K562 (cell line): ENCODE results near the gene MILR1. TPM values are rescaled to one million over a fixed set of nuclear protein-coding genes. Genes with fewer than 3 reads are reported as not detected.

Experiments used
- MAZ ChIP-seq, 2 experiments: fragments of 450-650 bp in 1 of 2; sonication (generic) in 1 of 2; formaldehyde crosslinking; IDR thresholded peaks in 1 of 2; conservative IDR thresholded peaks in 1 of 2; 2 replicates each; pipeline versions ENCODE4 v1.4.0 to v1.5.0; 2020; ENCODE audit warnings: mild to moderate bottlenecking in 1 of 2, missing genetic modification reagents in 1 of 2
- SIN3A ChIP-seq, 2 experiments: fragments of 150-350 bp in 1 of 2; IDR thresholded peaks; 2 replicates each; pipeline ENCODE4 v1.6.1; 2011 to 2016; ENCODE audit warnings: borderline replicate concordance in 2 of 2, low read depth in 2 of 2, low read length in 2 of 2, mild to moderate bottlenecking in 2 of 2, moderate library complexity in 2 of 2; ENCODE audit not compliant: control insufficient read depth in 1 of 2
- ZFX ChIP-seq: sonication (generic); formaldehyde crosslinking; IDR thresholded peaks from 2 replicates; pipeline ENCODE4 v1.8.0; 2022; ENCODE audit warnings: mild to moderate bottlenecking, missing genetic modification reagents, moderate library complexity
- ZNF175 ChIP-seq: fragments of 200-800 bp; sonication (Bioruptor generic); IDR thresholded peaks from 2 replicates; pipeline ENCODE4 v1.6.1; 2016; ENCODE audit warnings: low read depth, mild to moderate bottlenecking, missing genetic modification characterization, missing compliant biosample characterization
- polyA plus RNA-seq, 8 experiments: library from polyadenylated mRNA; depleted of rRNA in 4 of 8; stranded (reverse) in 5 of 8; unstranded in 3 of 8; fragments of >200 nt; fragmentation: Nextera tagmentation in 2 of 8; fragmentation: Illumina TruSeq in 1 of 8; extraction: Ambion mirVana in 2 of 8; extraction: Trizol in 1 of 8; gene quantifications; 2 replicates each; pipeline versions ENCODE4 v1.2.1 to v1.2.3, GENCODE V29; 2011 to 2014; ENCODE audit warnings: inconsistent platforms in 1 of 8, missing spikeins in 1 of 8
- total RNA-seq, 7 experiments: library from RNA; depleted of rRNA in 6 of 7; stranded (reverse); fragments of >200 nt in 6 of 7; fragmentation: Illumina TruSeq in 2 of 7; extraction: Trizol in 2 of 7; gene quantifications; 2 replicates each; pipeline versions ENCODE4 v1.2.1 to v1.2.3, GENCODE V29; 2011 to 2021; ENCODE audit warnings: low replicate concordance in 1 of 7
- TF ChIP-seq, protein P1 (sequence below): fragments of 250-450 bp; sonication (Bioruptor Pico); IDR thresholded peaks from 2 replicates; pipeline ENCODE4 v1.5.0; 2021; ENCODE audit warnings: mild to moderate bottlenecking, borderline replicate concordance
- TF ChIP-seq, protein P2 (sequence below): fragments of 450-650 bp; formaldehyde crosslinking; conservative IDR thresholded peaks from 2 replicates; pipeline ENCODE4 v1.4.0; 2022; ENCODE audit warnings: mild to moderate bottlenecking, missing genetic modification characterization
- TF ChIP-seq, protein P3 (sequence below): fragments of 200-800 bp; sonication (Bioruptor generic); IDR thresholded peaks from 2 replicates; pipeline ENCODE4 v1.6.1; 2017; ENCODE audit warnings: missing genetic modification characterization, missing compliant biosample characterization
- TF ChIP-seq, protein P4 (sequence below), 2 experiments: fragments of 450-650 bp; formaldehyde crosslinking in 1 of 2; IDR thresholded peaks; 2 replicates each; pipeline versions ENCODE4 v1.4.0 to v1.6.1; 2014 to 2020; ENCODE audit warnings: mild to moderate bottlenecking in 2 of 2, borderline replicate concordance in 1 of 2, low read depth in 1 of 2

MILR1 gene
- total and polyA plus RNA-seq, 9 of the 15 experiments (the other 6 are each of a cell fraction or from before 2014, with no cell fraction given), result 3.8 to 14.1 (median 7.1) TPM

DNA sequence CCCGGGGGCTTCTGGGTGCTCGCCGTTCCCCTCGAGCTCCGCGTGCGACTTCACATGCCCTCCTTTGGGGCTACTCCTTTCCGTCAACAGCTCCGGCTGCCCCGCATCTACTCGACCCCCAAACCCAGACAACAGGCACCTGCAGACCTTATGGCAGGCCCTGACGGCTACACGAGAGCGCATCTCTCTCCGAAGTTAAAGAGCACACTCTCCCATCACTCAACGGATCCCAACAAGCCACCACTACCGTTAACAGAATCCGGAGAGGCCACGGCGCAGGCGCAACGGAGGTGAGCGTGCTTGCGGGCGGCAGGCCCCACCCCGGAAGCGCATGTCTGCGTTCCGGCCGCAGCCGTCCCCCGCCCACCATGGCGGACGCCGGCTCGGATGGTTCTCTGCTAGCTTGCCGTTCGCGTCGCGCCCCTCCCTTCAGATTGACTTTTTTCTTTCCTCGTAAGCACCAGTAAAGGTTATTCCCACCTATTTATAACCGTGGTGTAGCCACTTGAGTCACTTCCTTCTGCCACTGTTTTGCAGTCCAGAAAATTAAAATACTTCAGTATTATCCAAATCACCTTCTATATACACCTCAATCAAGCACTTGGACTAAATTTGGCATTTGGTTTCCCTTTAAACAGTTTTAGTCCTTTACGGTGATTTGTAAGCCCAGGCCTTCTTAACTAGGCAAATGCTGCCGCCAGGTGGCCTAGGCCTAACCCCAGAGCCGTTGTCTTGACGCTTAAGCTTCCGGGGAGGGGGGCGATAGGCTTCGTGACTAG is 48.1 kb downstream of the MILR1 start, which contains the start of gene POLG2 (continued):
- TF ChIP-seq, protein P1, sequence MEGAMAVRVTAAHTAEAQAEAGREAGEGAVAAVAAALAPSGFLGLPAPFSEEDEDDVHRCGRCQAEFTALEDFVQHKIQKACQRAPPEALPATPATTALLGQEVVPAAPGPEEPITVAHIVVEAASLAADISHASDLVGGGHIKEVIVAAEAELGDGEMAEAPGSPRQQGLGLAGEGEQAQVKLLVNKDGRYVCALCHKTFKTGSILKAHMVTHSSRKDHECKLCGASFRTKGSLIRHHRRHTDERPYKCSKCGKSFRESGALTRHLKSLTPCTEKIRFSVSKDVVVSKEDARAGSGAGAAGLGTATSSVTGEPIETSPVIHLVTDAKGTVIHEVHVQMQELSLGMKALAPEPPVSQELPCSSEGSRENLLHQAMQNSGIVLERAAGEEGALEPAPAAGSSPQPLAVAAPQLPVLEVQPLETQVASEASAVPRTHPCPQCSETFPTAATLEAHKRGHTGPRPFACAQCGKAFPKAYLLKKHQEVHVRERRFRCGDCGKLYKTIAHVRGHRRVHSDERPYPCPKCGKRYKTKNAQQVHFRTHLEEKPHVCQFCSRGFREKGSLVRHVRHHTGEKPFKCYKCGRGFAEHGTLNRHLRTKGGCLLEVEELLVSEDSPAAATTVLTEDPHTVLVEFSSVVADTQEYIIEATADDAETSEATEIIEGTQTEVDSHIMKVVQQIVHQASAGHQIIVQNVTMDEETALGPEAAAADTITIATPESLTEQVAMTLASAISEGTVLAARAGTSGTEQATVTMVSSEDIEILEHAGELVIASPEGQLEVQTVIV, result no peak
- TF ChIP-seq ZNF175, result no peak
- peak; percentile 87 for TF ChIP-seq ZFX
- TF ChIP-seq, protein P2, sequence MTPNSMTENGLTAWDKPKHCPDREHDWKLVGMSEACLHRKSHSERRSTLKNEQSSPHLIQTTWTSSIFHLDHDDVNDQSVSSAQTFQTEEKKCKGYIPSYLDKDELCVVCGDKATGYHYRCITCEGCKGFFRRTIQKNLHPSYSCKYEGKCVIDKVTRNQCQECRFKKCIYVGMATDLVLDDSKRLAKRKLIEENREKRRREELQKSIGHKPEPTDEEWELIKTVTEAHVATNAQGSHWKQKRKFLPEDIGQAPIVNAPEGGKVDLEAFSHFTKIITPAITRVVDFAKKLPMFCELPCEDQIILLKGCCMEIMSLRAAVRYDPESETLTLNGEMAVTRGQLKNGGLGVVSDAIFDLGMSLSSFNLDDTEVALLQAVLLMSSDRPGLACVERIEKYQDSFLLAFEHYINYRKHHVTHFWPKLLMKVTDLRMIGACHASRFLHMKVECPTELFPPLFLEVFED (CRISPR knock-in tag), result peak; percentile 93; the same call in 1 of the 2 replicates
- TF ChIP-seq MAZ (CRISPR knock-in tag; conservative IDR thresholded peaks at IDR 0.05 in 1 of 2, IDR thresholded peaks at IDR 0.05 in 1 of 2), result peak; percentile 66 to 79; a peak in 2 of 4 replicates
- TF ChIP-seq, protein P3, sequence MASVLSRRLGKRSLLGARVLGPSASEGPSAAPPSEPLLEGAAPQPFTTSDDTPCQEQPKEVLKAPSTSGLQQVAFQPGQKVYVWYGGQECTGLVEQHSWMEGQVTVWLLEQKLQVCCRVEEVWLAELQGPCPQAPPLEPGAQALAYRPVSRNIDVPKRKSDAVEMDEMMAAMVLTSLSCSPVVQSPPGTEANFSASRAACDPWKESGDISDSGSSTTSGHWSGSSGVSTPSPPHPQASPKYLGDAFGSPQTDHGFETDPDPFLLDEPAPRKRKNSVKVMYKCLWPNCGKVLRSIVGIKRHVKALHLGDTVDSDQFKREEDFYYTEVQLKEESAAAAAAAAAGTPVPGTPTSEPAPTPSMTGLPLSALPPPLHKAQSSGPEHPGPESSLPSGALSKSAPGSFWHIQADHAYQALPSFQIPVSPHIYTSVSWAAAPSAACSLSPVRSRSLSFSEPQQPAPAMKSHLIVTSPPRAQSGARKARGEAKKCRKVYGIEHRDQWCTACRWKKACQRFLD (CRISPR knock-in tag), result no peak
- TF ChIP-seq, protein P4, sequence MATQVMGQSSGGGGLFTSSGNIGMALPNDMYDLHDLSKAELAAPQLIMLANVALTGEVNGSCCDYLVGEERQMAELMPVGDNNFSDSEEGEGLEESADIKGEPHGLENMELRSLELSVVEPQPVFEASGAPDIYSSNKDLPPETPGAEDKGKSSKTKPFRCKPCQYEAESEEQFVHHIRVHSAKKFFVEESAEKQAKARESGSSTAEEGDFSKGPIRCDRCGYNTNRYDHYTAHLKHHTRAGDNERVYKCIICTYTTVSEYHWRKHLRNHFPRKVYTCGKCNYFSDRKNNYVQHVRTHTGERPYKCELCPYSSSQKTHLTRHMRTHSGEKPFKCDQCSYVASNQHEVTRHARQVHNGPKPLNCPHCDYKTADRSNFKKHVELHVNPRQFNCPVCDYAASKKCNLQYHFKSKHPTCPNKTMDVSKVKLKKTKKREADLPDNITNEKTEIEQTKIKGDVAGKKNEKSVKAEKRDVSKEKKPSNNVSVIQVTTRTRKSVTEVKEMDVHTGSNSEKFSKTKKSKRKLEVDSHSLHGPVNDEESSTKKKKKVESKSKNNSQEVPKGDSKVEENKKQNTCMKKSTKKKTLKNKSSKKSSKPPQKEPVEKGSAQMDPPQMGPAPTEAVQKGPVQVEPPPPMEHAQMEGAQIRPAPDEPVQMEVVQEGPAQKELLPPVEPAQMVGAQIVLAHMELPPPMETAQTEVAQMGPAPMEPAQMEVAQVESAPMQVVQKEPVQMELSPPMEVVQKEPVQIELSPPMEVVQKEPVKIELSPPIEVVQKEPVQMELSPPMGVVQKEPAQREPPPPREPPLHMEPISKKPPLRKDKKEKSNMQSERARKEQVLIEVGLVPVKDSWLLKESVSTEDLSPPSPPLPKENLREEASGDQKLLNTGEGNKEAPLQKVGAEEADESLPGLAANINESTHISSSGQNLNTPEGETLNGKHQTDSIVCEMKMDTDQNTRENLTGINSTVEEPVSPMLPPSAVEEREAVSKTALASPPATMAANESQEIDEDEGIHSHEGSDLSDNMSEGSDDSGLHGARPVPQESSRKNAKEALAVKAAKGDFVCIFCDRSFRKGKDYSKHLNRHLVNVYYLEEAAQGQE (IDR thresholded peaks at IDR 0.05; ENCODE audit: borderline replicate concordance), result peak; percentile 57; the same call in 1 of the 2 replicates
- TF ChIP-seq, protein P4 (CRISPR knock-in tag; IDR thresholded peaks at IDR 0.05; ENCODE audit: low read depth), result 0 out of 2 replicates have a peak, but pooled peaks have one; percentile 34
- peak; percentile 51 to 76; a peak in 3 of 4 replicates for TF ChIP-seq SIN3A (IDR thresholded peaks at IDR 0.05; ENCODE audit: borderline replicate concordance in 2 of 2, control insufficient read depth in 1 of 2, low read depth in 2 of 2, low read length in 2 of 2)
